DND-41 (cell line): Measurements from ENCODE around the gene NRDC.

ENCODE experiments used
- ATAC-seq: fragments of 200-7000 bp; cut with Tn5 transposase; 3 replicates; pipeline ENCODE4 v1.9.1; 2021; ENCODE audit warnings: low read depth; ENCODE audit not compliant: insufficient read depth
- DNase-seq: peaks from one replicate; pipeline ENCODE4 v3.0.0-alpha.2; 2020
- H2AFZ ChIP-seq: 2 replicates; pipeline ENCODE4 v1.6.0; 2012; ENCODE audit warnings: low read depth, low read length
- H3K27ac ChIP-seq: 2 replicates; pipeline ENCODE4 v1.5.1; 2012; ENCODE audit warnings: low read length, inconsistent platforms
- H3K27me3 ChIP-seq: fragments of 200-600 bp; sonication (generic); 2 replicates; pipeline ENCODE4 v1.6.0; 2012; ENCODE audit warnings: low read length, mild to moderate bottlenecking, inconsistent platforms; ENCODE audit not compliant: insufficient read depth, poor library complexity
- H3K36me3 ChIP-seq: 2 replicates; pipeline ENCODE4 v1.5.1; 2012; ENCODE audit warnings: low read length, inconsistent platforms; ENCODE audit not compliant: insufficient read depth
- H3K4me1 ChIP-seq: 2 replicates; pipeline ENCODE4 v1.5.1; 2012; ENCODE audit warnings: mild to moderate bottlenecking, low read length; ENCODE audit not compliant: insufficient read depth
- H3K4me2 ChIP-seq: 2 replicates; pipeline ENCODE4 v1.6.0; 2012; ENCODE audit warnings: mild to moderate bottlenecking, moderate library complexity, low read length, inconsistent platforms; ENCODE audit not compliant: insufficient read depth
- H3K4me3 ChIP-seq, 2 experiments: fragments of 200-600 bp in 1 of 2; shearing (Covaris generic) in 1 of 2; 2 replicates each; pipeline ENCODE4 v1.5.1; 2012 to 2016; ENCODE audit warnings: inconsistent platforms in 2 of 2, low read length in 2 of 2, mild to moderate bottlenecking in 2 of 2, low read depth in 1 of 2, moderate library complexity in 1 of 2
- H3K79me2 ChIP-seq: 2 replicates; pipeline ENCODE4 v1.6.0; 2012; ENCODE audit warnings: low read length, inconsistent platforms; ENCODE audit not compliant: insufficient read depth
- H3K9ac ChIP-seq: 2 replicates; pipeline ENCODE4 v1.6.0; 2012; ENCODE audit warnings: low read depth, mild to moderate bottlenecking, inconsistent platforms, low read length, moderate library complexity
- H3K9me3 ChIP-seq: 2 replicates; pipeline ENCODE4 v1.5.1; 2012; ENCODE audit warnings: low read length, moderate library complexity, mild to moderate bottlenecking, inconsistent platforms; ENCODE audit not compliant: insufficient read depth, severe bottlenecking
- H4K20me1 ChIP-seq: 2 replicates; pipeline ENCODE4 v1.6.0; 2012; ENCODE audit warnings: low read length; ENCODE audit not compliant: insufficient read depth
- EZH2 ChIP-seq: IDR thresholded peaks from 3 replicates; pipeline ENCODE4 v1.6.1; 2012; ENCODE audit warnings: borderline replicate concordance, low read depth, mild to moderate bottlenecking, moderate library complexity, low read length, inconsistent platforms; ENCODE audit not compliant: severe bottlenecking
- TF ChIP-seq, protein P1 (sequence below): IDR thresholded peaks from 2 replicates; pipeline ENCODE4 v1.5.1; 2012; ENCODE audit warnings: borderline replicate concordance, low read length, moderate library complexity, mild to moderate bottlenecking; ENCODE audit not compliant: poor library complexity, severe bottlenecking; ENCODE audit errors: extremely low read depth

NRDC gene

DNA sequence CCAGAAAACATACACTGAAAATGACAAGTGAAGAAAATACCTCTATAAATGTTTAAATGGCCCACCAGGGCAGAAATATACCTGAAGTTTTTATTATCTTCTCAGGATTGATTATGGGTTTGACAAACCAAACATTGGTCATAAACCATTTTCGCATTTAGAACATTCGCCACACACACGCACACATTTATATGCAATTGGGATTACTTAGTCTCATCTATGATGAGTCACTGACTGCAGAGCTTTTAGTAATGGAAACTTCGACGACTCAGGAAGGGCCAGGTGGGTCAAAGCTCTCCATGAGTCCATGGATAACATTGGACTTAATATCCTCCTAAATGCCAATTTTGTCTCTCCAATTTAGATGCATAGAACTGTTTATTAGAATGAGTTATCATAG is 16.9 kb downstream of the NRDC start:
- Histone ChIP-seq H3K4me3 (no peak overlapping the region), H3K4me2 (no peak overlapping the region), H3K4me1 (no peaks in the 10 kb centered on the region), H2AFZ (no peak overlapping the region), H3K79me2 (peaks cover 80% of the 10 kb centered on the region), H3K27me3 (no peaks in the 10 kb centered on the region), H3K27ac (no peak overlapping the region), H3K9ac (no peak overlapping the region), H3K36me3 (peaks cover 9% of the 10 kb centered on the region), H3K9me3 (no peaks in the 10 kb centered on the region), H4K20me1 (peaks cover 6% of the 10 kb centered on the region; the same call in 1 of the 2 replicates)
- ATAC-seq, result no peak
- TF ChIP-seq, protein P1, sequence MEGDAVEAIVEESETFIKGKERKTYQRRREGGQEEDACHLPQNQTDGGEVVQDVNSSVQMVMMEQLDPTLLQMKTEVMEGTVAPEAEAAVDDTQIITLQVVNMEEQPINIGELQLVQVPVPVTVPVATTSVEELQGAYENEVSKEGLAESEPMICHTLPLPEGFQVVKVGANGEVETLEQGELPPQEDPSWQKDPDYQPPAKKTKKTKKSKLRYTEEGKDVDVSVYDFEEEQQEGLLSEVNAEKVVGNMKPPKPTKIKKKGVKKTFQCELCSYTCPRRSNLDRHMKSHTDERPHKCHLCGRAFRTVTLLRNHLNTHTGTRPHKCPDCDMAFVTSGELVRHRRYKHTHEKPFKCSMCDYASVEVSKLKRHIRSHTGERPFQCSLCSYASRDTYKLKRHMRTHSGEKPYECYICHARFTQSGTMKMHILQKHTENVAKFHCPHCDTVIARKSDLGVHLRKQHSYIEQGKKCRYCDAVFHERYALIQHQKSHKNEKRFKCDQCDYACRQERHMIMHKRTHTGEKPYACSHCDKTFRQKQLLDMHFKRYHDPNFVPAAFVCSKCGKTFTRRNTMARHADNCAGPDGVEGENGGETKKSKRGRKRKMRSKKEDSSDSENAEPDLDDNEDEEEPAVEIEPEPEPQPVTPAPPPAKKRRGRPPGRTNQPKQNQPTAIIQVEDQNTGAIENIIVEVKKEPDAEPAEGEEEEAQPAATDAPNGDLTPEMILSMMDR, result no peak
- no peak for TF ChIP-seq EZH2
- DNase-seq, result no peak

DNA sequence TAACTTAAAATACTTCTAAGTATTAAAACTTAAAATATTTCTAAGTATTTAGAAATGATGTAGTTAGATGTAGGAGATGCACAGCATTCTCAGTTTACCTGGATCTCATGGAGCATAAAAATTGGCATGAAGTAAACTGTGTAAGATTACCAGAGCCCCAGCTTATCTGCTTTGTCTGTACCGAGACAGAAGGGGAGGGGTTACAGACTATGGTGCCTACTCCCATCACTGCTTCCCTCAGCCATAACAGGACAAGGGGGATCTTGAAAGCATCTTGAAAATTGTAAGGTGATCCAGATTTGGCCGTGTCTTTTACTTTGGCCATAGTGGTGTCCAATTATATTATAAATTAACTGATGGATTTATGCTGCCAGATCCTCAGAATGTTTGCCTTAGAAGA is 18.8 kb downstream of the NRDC start:
- no peak overlapping the region for H3K4me3 ChIP-seq
- H3K9ac ChIP-seq, result no peak overlapping the region
- no peak overlapping the region for H3K4me2 ChIP-seq
- no peak for ATAC-seq
- peaks cover 11% of the 10 kb centered on the region; the same call in 1 of the 2 replicates for H4K20me1 ChIP-seq
- H3K27ac ChIP-seq, result no peak overlapping the region
- no peak for DNase-seq
- H3K36me3 ChIP-seq, result peaks cover 21% of the 10 kb centered on the region
- no peaks in the 10 kb centered on the region for H3K27me3 ChIP-seq
- no peaks in the 10 kb centered on the region for H3K4me1 ChIP-seq
- H2AFZ ChIP-seq, result no peak overlapping the region
- peaks cover 69% of the 10 kb centered on the region for H3K79me2 ChIP-seq
- TF ChIP-seq, protein P1, result no peak
- TF ChIP-seq EZH2, result no peak
- H3K9me3 ChIP-seq, result no peaks in the 10 kb centered on the region

DNA sequence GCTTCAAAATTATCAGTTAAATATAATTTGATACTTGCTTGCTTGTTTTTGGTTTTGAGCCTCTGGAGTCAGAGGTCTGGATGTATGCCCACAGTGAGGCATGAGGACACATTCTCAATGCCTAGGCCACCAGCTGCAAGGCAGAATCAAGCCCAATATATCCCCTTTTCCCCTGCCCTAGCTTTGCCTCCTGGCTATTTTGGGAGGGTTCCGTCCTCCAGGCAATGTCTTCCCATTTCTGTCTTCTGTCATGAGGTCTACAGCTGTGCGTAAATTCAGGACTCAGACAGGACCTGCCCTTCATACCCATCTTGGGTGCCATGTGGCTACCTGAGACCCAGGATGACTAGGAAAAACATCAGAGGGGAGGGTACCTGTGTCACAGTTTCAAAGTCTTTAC is 19.2 kb downstream of the NRDC start:
- Histone ChIP-seq H3K4me3 (no peak overlapping the region), H3K4me2 (no peak overlapping the region), H3K27ac (no peak overlapping the region), H3K27me3 (no peaks in the 10 kb centered on the region), H3K9me3 (no peaks in the 10 kb centered on the region), H3K9ac (no peak overlapping the region), H3K36me3 (peaks cover 25% of the 10 kb centered on the region), H2AFZ (no peak overlapping the region), H3K4me1 (no peaks in the 10 kb centered on the region), H4K20me1 (peaks cover 11% of the 10 kb centered on the region; the same call in 1 of the 2 replicates), H3K79me2 (peaks cover 66% of the 10 kb centered on the region)
- ATAC-seq, result no peak
- no peak for TF ChIP-seq EZH2
- TF ChIP-seq, protein P1, result no peak
- no peak for DNase-seq

DNA sequence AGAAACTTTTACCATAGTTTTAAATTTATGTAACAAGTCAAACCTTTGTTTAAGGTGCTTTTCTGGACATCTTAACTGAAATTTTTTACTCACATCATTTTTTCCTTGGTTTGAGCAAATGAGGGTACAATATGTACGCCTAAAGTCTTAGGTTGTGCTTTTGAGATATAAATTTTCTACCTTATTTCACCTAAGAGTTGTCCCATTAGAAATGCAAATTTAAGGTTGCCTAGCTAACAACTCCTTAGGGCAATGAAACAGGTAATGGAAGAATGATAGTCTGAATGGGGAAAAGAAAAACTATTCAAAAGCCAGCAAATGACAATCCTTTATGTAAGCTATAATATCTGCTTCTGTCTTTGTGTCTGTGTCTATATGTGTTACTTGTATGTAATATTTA is 19.6 kb downstream of the NRDC start:
- no peak overlapping the region for H3K4me2 ChIP-seq
- H3K9ac ChIP-seq, result no peak overlapping the region

More for the DNA sequence above, 19.6 kb downstream of the NRDC start:
- no peaks in the 10 kb centered on the region for H3K27me3 ChIP-seq
- H3K4me1 ChIP-seq, result no peaks in the 10 kb centered on the region
- ATAC-seq, result no peak
- TF ChIP-seq, protein P1, result no peak
- no peak for TF ChIP-seq EZH2
- H2AFZ ChIP-seq, result no peak overlapping the region
- H3K79me2 ChIP-seq, result peaks cover 62% of the 10 kb centered on the region
- H4K20me1 ChIP-seq, result peaks cover 11% of the 10 kb centered on the region; the same call in 1 of the 2 replicates
- H3K9me3 ChIP-seq, result no peaks in the 10 kb centered on the region
- DNase-seq, result no peak
- H3K4me3 ChIP-seq, result no peak overlapping the region
- peaks cover 27% of the 10 kb centered on the region for H3K36me3 ChIP-seq
- H3K27ac ChIP-seq, result no peak overlapping the region
